NCI-H1417 treated with DMSO at 0.1 percent for 48 hours (cell line): ENCODE measurements around the gene CLMP.

Source experiments
- DNase-seq: peaks from one replicate; lab custom pipeline; 2025; lab: John Stamatoyannopoulos, UW

The CLMP gene

GRCh38 chr11:123195188-123196059 is at the start of gene CLMP:
CLMP (minus strand) TSS chr11:123195248; CDS start chr11:123194940, 308 bp downstream.
- no peak for DNase-seq

DNA sequence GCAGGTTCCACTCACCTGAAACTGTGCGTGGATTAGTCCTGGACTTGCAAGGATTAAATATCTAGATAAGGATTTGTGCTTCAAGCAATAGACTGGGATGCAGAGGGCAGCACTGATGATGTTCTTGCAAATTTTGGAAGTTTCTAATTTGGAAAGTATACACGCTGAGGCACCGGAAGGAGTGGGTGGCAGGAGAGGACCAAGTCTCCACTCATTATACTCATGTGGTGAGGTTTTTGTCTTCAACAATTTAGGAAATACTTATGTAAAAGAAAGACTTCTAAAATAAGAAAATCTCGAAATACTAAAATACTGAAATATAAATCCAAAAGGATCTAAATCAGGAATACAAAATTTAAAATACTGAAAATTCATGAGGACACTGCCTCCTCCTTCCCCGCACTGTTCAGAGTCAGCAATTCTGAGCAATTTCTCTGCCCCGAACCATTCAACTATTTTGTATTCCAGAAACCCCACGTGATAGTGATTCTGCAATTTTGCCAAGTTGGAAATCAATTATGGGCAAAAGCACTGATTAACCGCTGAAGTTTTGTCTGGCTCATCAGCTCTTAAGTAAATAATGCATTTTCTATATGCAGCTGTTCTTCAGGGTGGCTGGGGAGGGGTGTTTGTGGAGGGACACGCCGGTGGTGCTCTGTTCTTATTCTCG is 47.0 kb upstream of the CLMP start:
- DNase-seq, result no peak

DNA sequence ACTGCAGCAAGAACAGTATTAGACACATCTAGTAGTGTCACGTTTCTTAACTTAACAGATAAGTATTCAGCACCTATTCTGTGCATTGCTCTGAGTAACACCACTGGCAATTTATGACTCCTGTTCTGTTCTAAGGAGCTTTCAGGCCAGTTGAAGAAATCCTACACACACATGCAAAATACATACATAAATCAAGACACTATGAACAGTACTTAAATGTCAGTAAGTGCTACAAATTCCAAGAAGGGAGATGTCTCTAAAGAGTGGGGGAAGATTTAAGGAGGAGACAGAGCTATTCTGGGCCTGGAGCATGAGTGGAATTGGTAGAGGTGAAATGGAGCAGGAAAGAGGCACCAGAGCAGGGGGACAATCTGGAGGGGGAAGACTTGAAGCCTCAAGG is 46.2 kb upstream of the CLMP start:
- no peak for DNase-seq

DNA sequence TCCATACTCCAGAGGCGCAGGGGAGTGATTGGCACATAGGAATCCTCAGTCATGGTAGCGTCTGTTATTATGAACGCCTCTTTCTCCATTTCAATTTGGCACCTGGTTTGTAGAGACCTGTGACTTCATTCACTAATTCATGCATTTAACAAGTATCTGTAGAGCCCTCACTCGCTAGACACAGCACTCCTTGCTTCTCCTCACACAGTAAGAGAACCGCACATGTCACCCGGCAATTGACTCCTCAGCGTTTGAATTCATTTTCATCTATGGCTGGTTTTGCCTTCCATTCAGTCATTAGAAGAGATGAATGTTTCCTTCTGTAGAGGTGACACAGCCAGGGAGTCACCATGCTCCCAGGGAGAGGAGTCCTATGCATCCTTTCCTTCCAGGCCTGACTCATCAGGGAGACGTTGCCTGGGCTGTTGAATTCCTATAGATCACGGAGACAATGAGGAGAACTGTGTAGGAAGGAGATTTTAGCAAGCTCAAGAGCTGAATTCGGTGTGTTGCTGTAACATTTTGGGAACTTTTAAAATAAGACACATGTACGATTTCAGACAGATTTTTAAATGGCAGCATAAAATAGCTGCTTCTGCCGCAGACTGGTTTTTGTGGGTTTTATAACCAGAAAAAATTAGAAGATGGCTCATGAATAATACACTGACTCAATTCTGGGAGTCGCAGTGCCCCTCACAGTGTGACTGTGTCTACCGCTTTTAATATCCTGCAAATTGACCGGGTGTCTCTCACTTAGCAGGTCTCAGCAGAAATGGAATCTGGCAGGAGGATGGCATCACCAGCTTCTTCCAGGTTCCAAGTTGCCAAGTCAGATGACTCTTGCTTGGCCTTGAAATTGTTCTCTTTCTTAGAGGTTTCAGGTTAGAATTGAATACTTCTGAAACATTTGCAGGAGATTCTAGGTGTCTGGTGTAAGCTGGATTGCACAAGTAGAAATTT is 44.4 kb upstream of the CLMP start:
- no peak for DNase-seq

- no peak for DNase-seq
Observed at GRCh38 chr11:123238297-123238696, 43.2 kb upstream of the CLMP start.

DNA sequence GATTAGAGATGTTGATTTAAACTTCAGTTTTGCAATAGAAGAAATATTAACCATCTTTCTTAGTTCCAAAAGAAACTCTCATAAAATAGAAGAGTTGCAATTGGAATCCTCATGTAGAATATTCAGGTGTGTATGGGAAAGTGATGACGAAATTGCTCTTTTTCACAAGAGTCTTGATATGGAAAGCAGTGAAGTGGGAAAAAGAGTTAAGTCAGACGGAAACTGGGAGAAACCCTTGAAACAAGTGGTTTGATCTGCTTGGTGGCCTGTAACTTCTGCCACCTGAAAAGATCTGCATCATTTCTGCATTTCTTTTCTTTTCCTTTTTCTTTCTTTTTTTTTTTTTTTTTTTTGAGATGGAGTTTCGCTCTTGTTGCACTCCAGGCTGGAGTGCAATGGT is 41.8 kb upstream of the CLMP start:
- no peak for DNase-seq

GRCh38 chr11:123235656-123236261 is 40.7 kb upstream of the CLMP start:
- DNase-seq, result no peak

- no peak for DNase-seq
Observed at GRCh38 chr11:123235117-123235655, 40.1 kb upstream of the CLMP start.

GRCh38 chr11:123233975-123234334 is 38.9 kb upstream of the CLMP start:
- DNase-seq, result no peak

GRCh38 chr11:123233280-123233974 is 38.4 kb upstream of the CLMP start:
- DNase-seq, result no peak

DNA sequence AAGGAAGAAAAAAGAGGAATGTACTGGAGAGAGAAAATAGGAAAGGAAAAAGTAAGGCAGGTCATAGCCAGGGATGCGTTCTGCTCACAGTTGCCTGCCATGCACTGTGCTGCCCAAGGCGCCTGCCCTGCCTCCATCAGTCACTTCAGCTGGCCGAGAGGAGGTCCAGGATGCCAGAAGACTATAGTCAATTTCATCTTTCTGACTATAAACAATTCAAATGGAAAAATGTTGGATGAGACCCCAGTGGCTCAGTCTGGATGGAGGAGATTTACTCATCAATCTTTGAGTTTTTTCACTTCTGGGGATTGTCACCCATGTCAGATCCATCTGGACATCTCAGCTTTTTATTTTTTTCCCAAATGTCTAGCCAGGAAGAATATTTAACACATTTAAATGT is 36.7 kb upstream of the CLMP start:
- no peak for DNase-seq

DNA sequence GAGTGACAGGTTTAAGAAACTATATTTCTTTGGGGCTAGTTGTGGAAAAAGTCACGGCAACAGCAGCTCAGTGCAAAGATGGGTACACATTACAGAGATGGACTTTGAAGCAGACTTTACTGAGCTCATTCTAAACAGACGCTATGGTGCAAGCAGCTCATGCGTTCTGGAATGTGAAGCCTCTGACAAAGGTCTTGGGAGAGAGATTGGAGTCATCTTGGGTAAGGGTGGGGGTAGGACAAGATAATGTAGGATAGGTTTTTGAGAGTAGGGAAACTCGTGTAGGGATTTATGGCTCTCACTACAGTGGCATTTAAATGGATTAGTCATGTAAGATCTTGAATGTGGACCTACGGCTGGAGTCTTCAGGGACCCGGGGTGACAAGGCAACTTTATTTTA is 36.2 kb upstream of the CLMP start:
- DNase-seq, result no peak

- DNase-seq, result no peak
Observed at GRCh38 chr11:123230346-123230745, 35.3 kb upstream of the CLMP start.

DNA sequence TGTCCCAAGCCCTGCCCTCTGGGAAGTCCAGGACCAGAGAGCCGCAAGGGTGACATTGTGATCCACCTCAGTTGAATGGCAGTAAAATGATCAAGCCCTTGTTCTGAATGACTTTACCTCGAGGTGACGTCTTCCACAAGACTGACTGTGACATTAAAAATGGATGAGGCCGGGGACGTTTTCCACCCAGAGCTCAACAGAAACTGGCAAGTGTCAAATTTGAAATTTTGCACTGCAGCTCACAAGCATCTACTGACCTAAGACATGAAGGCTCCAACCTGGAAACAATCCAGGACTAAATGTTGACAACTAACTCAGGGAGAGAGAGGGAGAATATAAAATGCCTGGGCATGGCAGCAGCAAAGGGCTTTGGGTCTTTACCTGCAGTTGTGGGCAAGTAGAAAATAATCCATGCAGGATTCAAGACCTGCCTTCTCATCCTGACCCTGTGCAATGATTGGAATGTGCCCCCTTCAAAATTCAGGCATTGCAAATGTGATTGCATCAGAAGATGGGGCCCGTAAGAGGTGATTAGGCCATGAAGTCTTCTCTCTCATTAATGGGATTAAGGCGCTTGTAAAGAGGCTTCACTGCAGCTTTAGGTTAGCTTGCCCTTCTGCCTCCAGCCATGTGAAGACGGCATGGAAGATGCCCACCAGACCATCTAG is 33.6 kb upstream of the CLMP start:
- no peak for DNase-seq

DNA sequence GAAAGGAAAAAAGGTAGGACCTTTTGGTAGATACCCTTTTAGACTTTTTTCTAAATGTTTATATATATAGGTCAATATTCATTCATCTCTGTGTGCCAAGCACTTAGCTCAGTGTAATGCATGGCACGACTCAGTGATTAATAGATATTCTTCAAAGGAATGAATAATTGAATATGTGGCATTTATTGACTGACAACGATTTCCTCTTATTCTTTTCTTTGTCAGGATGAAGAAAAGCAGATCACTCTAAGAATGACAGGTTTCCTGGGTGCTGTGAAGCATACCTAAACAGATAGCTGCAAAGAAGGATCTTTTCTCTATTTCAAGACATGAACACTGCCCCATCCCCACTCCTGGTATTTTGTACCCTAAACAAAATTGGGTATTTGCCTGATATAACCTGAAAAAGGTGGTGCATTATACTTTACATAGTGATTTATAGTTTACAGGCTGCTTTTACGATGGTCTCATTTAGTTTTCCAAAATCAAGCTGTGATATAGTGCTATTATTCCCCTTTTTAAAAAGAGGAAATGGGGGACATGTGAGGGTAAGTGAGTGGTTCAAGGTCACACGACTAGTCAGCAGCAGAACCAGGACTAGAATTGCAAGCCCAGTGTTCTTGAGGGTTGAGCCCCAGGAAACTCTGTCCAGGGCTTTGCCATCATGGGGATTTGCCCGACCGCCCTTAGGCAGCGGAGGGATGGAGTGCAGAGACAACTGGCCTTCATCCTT is 32.9 kb upstream of the CLMP start:
- no peak for DNase-seq

- no peak for DNase-seq
Observed at GRCh38 chr11:123221584-123221983, 26.5 kb upstream of the CLMP start.

DNA sequence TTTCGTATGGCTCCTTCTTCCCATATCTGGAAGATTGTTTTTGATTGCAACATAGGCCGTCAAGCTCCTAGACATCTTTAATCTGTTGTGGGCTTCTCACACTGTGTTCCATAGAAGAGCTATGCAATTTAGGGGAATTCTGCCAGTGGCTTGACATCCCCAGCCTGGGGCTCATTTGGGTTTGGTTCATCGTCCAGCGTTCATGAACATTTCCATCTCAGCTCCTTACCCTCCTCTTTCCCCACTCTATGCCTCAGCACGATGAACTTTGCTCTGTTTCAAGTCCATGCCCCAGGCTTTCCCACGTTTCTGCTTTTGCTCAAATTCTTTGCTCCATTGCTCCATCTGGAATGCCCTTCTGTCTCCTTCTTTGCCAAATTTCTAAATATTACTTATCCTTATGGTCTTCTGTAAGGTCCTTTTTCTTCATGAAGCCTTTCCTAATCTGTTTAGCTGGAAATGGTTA is 26.1 kb upstream of the CLMP start:
- no peak for DNase-seq

DNA sequence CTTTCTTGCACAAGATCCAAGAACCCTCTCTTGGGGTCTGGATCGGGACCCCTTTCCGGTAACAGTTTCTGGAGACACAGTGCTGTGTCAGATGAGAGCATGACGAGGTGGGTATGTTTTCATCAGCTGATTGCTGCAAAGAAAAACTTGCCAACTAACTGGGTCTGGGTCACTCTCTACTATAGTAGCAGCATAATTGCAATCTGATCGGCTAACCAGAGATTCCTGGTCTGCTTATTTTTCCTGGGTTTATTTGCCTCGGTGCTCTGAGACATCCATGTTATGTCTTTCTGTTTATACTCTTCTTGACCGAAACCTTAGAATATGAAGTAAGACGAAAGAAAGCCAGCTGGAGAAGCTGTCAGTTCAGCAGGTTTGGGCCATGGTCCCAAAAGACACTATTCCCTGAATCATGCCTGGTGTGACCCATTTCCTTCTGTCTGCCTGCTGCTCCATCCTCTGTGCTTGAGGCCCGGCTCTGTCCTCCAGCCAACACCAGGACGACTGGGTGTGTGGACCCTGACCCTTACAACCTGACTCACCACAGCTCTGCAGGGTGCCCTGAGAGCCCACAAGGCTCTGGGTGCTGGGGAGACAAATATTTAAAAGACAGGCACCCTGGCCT is 24.1 kb upstream of the CLMP start:
- no peak for DNase-seq

GRCh38 chr11:123218451-123218850 is 23.4 kb upstream of the CLMP start:
- DNase-seq, result no peak
